ENCODE data around the gene NXPH1. TPM values are rescaled to one million over a fixed set of nuclear protein-coding genes. Genes with fewer than 3 reads are reported as not detected.
A peak's percentile ranks its signal among the peaks of the same experiment; 100 is the strongest.
"Not testable (repeated sequence)": the region's sequence is repeated elsewhere in the genome, so short reads cannot be mapped to it uniquely, and the experiment has no call there.

Gene NXPH1
- polyA plus RNA-seq, 1 donor from 2014 or later: not detected

DNA sequence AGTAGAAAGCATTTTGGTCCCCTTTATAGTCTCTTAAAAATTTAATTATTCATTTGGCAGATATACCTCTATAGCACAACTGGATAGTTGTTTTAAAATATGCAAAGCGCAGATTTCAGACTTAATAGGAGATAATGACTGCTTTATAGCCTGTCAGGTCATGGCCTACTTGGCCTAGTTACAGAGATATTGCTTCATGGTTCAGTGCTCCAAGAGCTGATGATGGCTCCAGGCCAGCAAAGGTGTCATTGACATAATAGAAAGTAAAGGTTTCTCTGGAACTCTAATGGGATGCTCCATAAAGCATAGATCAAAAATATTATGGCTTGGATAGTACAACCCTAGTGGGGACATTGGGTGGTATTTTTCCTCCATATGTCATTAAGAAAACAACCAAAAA lies 285.7 kb downstream of the NXPH1 start:
- Mint-ChIP-seq H3K4me3 (no peak overlapping the region), H3K9me3 (peaks cover 0 to 2% (median 2%) of the 10 kb centered on the region in 3 donors), H3K27me3 (no peaks in the 10 kb centered on the region), H3K36me3 (no peaks in the 10 kb centered on the region), H3K27ac (no peak overlapping the region), H3K4me1 (no peaks in the 10 kb centered on the region)

GRCh38 chr7:8724080-8724718 lies 290.8 kb downstream of the NXPH1 start:
- H3K27ac Mint-ChIP-seq: no peak overlapping the region
- H3K27me3 Mint-ChIP-seq: no peaks in the 10 kb centered on the region
- H3K4me3 Mint-ChIP-seq: no peak overlapping the region
- no peaks in the 10 kb centered on the region for H3K4me1 Mint-ChIP-seq
- H3K9me3 Mint-ChIP-seq: no peaks in the 10 kb centered on the region
- H3K36me3 Mint-ChIP-seq: no peaks in the 10 kb centered on the region

- not testable (repeated sequence) for H3K36me3 Mint-ChIP-seq, H3K27ac Mint-ChIP-seq, H3K4me3 Mint-ChIP-seq, H3K27me3 Mint-ChIP-seq, H3K4me1 Mint-ChIP-seq
- peaks cover 5 to 16% (median 8%) of the 10 kb centered on the region in 3 donors for H3K9me3 Mint-ChIP-seq
These were observed 298.3 kb downstream of the NXPH1 start for GRCh38 chr7:8731756-8732155.

DNA sequence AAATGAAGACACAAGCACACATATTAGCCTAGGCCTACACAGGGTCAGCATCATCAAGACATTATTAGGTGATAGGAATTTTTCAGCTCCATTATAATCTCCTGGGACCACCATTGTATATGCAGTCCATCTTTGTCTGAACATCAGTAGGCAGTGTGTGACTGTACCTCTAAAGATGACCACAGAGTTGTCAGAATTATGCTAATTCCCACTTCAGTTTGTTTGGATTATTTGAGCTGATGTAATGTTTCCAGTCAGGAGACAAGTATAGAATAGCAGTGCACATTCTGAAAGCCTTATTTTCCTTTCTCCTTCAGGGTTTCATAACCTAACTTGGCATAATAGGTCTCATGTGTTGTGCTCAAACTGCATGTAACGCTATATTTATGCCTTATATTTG lies 306.4 kb downstream of the NXPH1 start:
- Mint-ChIP-seq H3K4me3 (no peak overlapping the region), H3K27me3 (no peaks in the 10 kb centered on the region), H3K27ac (no peak overlapping the region), H3K36me3 (no peaks in the 10 kb centered on the region), H3K9me3 (peaks cover 5 to 12% (median 7%) of the 10 kb centered on the region in 3 donors), H3K4me1 (peaks cover 0 to 1% (median 0%) of the 10 kb centered on the region in 3 donors)

- peaks cover 0 to 3% (median 0%) of the 10 kb centered on the region in 3 donors for H3K9me3 Mint-ChIP-seq
- H3K4me3 Mint-ChIP-seq: no peak overlapping the region
- H3K36me3 Mint-ChIP-seq: no peaks in the 10 kb centered on the region
- H3K27me3 Mint-ChIP-seq: no peaks in the 10 kb centered on the region
- H3K4me1 Mint-ChIP-seq: no peaks in the 10 kb centered on the region
- H3K27ac Mint-ChIP-seq: no peak overlapping the region
These were observed 309.4 kb downstream of the NXPH1 start for GRCh38 chr7:8742837-8743236.

DNA sequence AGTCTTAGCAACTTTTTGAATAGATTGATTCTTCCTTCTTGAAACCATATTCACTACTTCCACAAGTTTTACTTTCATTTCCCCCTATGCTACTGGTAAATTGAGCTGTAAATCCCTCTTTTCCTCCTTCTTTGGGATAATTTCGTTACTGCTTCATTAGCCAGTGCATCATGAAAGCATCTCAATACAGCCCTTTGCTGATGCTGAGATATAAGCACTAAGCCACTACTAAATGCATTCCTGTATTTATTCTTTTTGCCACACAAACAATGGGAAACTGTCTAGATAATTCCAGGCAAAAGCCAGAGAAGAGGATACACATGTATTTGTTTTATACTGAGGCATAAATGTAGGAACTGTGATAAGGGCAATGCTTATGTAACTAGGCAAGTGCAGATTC lies 313.9 kb downstream of the NXPH1 start:
- Mint-ChIP-seq H3K9me3 (peaks cover 0 to 4% (median 3%) of the 10 kb centered on the region in 3 donors), H3K27me3 (no peaks in the 10 kb centered on the region), H3K4me3 (no peak overlapping the region), H3K36me3 (no peaks in the 10 kb centered on the region), H3K4me1 (no peaks in the 10 kb centered on the region), H3K27ac (no peak overlapping the region)

- H3K4me3 Mint-ChIP-seq: peak overlapping the region in 1 of 4 donors; percentile 13
- no peak overlapping the region for H3K27ac Mint-ChIP-seq
- peaks cover 0 to 4% (median 0%) of the 10 kb centered on the region in 3 donors for H3K9me3 Mint-ChIP-seq
These were observed 318.3 kb downstream of the NXPH1 start for GRCh38 chr7:8751557-8752231.

GRCh38 chr7:8753355-8753754 lies 319.9 kb downstream of the NXPH1 start:
- Mint-ChIP-seq H3K27me3 (no peaks in the 10 kb centered on the region), H3K27ac (no peak overlapping the region), H3K9me3 (peaks cover 0 to 7% (median 0%) of the 10 kb centered on the region in 3 donors), H3K36me3 (no peaks in the 10 kb centered on the region), H3K4me1 (no peaks in the 10 kb centered on the region), H3K4me3 (no peak overlapping the region)

More at GRCh38 chr7:8751557-8752231, 318.3 kb downstream of the NXPH1 start:
- Mint-ChIP-seq H3K27me3 (no peaks in the 10 kb centered on the region), H3K36me3 (no peaks in the 10 kb centered on the region), H3K4me1 (no peaks in the 10 kb centered on the region)

DNA sequence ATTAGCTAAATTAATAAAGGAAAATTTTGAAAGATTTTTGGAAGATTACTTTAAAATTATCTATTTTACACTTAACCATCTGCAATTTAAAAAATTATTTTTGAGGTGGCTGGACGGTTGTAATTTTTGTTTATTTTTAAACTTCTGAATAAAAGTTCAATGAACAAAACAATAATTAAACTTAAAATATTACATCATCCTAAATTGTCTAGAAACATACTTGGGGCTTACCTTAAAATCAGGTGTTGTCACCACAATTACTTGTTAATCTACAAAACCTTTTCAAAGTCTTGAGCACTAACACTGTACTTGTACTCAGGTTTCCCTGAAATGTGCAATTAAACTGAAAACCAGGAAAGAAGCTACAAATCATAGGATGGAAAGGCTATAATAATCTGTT lies 328.3 kb downstream of the NXPH1 start:
- Mint-ChIP-seq H3K36me3 (no peaks in the 10 kb centered on the region), H3K9me3 (peaks cover 0 to 3% (median 3%) of the 10 kb centered on the region in 3 donors), H3K27me3 (no peaks in the 10 kb centered on the region), H3K27ac (no peak overlapping the region), H3K4me1 (no peaks in the 10 kb centered on the region), H3K4me3 (no peak overlapping the region)

GRCh38 chr7:8762803-8763202 lies 329.4 kb downstream of the NXPH1 start:
- Mint-ChIP-seq H3K36me3 (no peaks in the 10 kb centered on the region), H3K27me3 (no peaks in the 10 kb centered on the region)

GRCh38 chr7:8765374-8765773 lies 332.0 kb downstream of the NXPH1 start:
- no peaks in the 10 kb centered on the region for H3K4me1 Mint-ChIP-seq
- H3K4me3 Mint-ChIP-seq: no peak overlapping the region
- no peaks in the 10 kb centered on the region for H3K27me3 Mint-ChIP-seq
- peaks cover 0 to 3% (median 0%) of the 10 kb centered on the region in 3 donors for H3K9me3 Mint-ChIP-seq
- H3K27ac Mint-ChIP-seq: no peak overlapping the region
- H3K36me3 Mint-ChIP-seq: no peaks in the 10 kb centered on the region

More at GRCh38 chr7:8762803-8763202, 329.4 kb downstream of the NXPH1 start:
- Mint-ChIP-seq H3K4me1 (no peaks in the 10 kb centered on the region), H3K27ac (no peak overlapping the region), H3K4me3 (no peak overlapping the region), H3K9me3 (peaks cover 0 to 3% (median 0%) of the 10 kb centered on the region in 3 donors)

DNA sequence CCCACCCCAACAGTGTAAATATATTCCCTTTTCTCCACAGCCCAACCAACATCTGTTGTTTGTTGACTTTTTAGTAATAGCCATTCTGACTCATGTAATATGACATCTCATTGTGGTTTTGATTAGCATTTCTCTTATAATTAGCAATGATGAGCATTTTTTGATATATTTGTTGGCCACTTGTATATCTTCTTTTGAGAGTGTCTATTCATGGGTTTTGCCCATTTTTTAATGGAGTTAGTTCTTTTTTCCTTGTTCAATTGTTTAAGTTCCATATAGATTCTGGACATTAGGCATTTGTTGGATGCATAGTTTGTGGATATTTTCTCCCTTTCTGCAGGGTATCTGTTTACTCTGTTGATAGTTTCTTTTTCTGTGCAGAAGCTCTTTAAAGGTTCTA lies 340.1 kb downstream of the NXPH1 start:
- Mint-ChIP-seq H3K27me3 (no peaks in the 10 kb centered on the region), H3K4me3 (no peak overlapping the region), H3K36me3 (no peaks in the 10 kb centered on the region), H3K9me3 (peaks cover 0 to 9% (median 5%) of the 10 kb centered on the region in 3 donors), H3K4me1 (no peaks in the 10 kb centered on the region), H3K27ac (no peak overlapping the region)

- H3K27ac Mint-ChIP-seq: no peak overlapping the region
- no peaks in the 10 kb centered on the region for H3K27me3 Mint-ChIP-seq
- no peak overlapping the region for H3K4me3 Mint-ChIP-seq
- H3K9me3 Mint-ChIP-seq: peaks cover under 1 to 3% (median 1%) of the 10 kb centered on the region in 3 donors
- H3K36me3 Mint-ChIP-seq: no peaks in the 10 kb centered on the region
- H3K4me1 Mint-ChIP-seq: no peaks in the 10 kb centered on the region
These were observed 345.1 kb downstream of the NXPH1 start for GRCh38 chr7:8778459-8778858.

DNA sequence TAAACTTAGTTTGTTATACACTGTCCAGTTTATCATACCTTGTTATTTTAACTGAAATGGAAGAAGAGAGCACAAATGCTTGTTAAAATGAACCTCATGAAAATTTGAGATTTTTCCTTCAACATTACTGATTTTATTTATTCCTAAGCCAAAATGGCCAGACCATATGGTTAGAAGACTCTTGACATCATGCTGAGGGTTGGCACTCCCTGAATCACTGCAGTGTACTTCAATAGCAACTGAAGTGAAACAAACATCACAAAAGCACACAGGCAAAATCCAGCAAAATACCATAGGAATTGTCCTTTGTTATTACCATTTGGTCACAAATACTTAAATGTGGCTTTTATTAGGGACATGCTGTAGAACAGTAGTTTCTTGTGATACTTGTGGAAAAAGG lies 347.8 kb downstream of the NXPH1 start:
- Mint-ChIP-seq H3K4me3 (no peak overlapping the region), H3K36me3 (no peaks in the 10 kb centered on the region), H3K4me1 (no peaks in the 10 kb centered on the region), H3K27ac (no peak overlapping the region), H3K27me3 (no peaks in the 10 kb centered on the region), H3K9me3 (peaks cover 1 to 8% (median 5%) of the 10 kb centered on the region in 3 donors)

- no peak overlapping the region for H3K27ac Mint-ChIP-seq
These were observed 349.8 kb downstream of the NXPH1 start for GRCh38 chr7:8783229-8783628.

GRCh38 chr7:8785081-8785480 lies 351.7 kb downstream of the NXPH1 start:
- no peak overlapping the region for H3K27ac Mint-ChIP-seq
- H3K4me3 Mint-ChIP-seq: no peak overlapping the region
- H3K36me3 Mint-ChIP-seq: no peaks in the 10 kb centered on the region
- peaks cover 2 to 13% (median 10%) of the 10 kb centered on the region in 3 donors for H3K9me3 Mint-ChIP-seq
- no peaks in the 10 kb centered on the region for H3K27me3 Mint-ChIP-seq
- no peaks in the 10 kb centered on the region for H3K4me1 Mint-ChIP-seq

More at GRCh38 chr7:8783229-8783628, 349.8 kb downstream of the NXPH1 start:
- H3K4me3 Mint-ChIP-seq: peak overlapping the region in 1 of 4 donors; percentile 48
- no peaks in the 10 kb centered on the region for H3K27me3 Mint-ChIP-seq
- H3K36me3 Mint-ChIP-seq: no peaks in the 10 kb centered on the region
- no peaks in the 10 kb centered on the region for H3K4me1 Mint-ChIP-seq
- peaks cover 2 to 11% (median 9%) of the 10 kb centered on the region in 3 donors for H3K9me3 Mint-ChIP-seq

Measured in IgD-negative memory B cell (primary cell).